Trophoblast cell (in vitro differentiated cells and primary cell): ENCODE results near the gene CHRD.
"Not testable (repeated sequence)": the region's sequence is repeated elsewhere in the genome, so short reads cannot be mapped to it uniquely, and the experiment has no call there.

Experiments used
- DNase-seq, 2 donors: peaks; one replicate each; pipeline ENCODE4 v3.0.0-alpha.2; 2016
- H2AFZ ChIP-seq: 2 replicates; pipeline ENCODE4 v1.6.1; 2013; ENCODE audit warnings: low read length, moderate library complexity, mild to moderate bottlenecking; ENCODE audit not compliant: insufficient read depth, poor library complexity
- H2AK5ac ChIP-seq: 2 replicates; pipeline ENCODE4 v1.6.1; 2013; ENCODE audit warnings: mild to moderate bottlenecking, low read length
- H2BK120ac ChIP-seq: 2 replicates; pipeline ENCODE4 v1.6.1; 2013; ENCODE audit warnings: low read length, mild to moderate bottlenecking, moderate library complexity; ENCODE audit not compliant: insufficient read depth, poor library complexity
- H2BK12ac ChIP-seq: 2 replicates; pipeline ENCODE4 v1.6.1; 2013; ENCODE audit warnings: mild to moderate bottlenecking, low read length, moderate library complexity
- H2BK5ac ChIP-seq: 2 replicates; pipeline ENCODE4 v1.6.1; 2013; ENCODE audit warnings: low read length, low read depth, moderate library complexity, mild to moderate bottlenecking; ENCODE audit not compliant: poor library complexity
- H3K14ac ChIP-seq: 2 replicates; pipeline ENCODE4 v1.6.1; 2013; ENCODE audit warnings: mild to moderate bottlenecking, low read length
- H3K18ac ChIP-seq: 2 replicates; pipeline ENCODE4 v1.6.1; 2013; ENCODE audit warnings: mild to moderate bottlenecking, low read length
- H3K23ac ChIP-seq: 2 replicates; pipeline ENCODE4 v1.6.1; 2013; ENCODE audit warnings: low read length
- H3K27ac ChIP-seq: 2 replicates; pipeline ENCODE4 v1.5.1; 2013; ENCODE audit warnings: low read depth, mild to moderate bottlenecking, inconsistent platforms, low read length, moderate library complexity
- H3K27me3 ChIP-seq: 2 replicates; pipeline ENCODE4 v1.6.1; 2013; ENCODE audit warnings: inconsistent platforms, mild to moderate bottlenecking, low read length, moderate library complexity; ENCODE audit not compliant: insufficient read depth
- H3K36me3 ChIP-seq, 2 experiments: 1 replicate in 1 of 2; 2 replicates in 1 of 2; pipeline ENCODE4 v1.6.1; 2013; ENCODE audit warnings: low read length in 2 of 2, mild to moderate bottlenecking in 2 of 2, moderate library complexity in 1 of 2; ENCODE audit not compliant: insufficient read depth in 2 of 2, control insufficient read depth in 1 of 2
- H3K4ac ChIP-seq: 2 replicates; pipeline ENCODE4 v1.6.1; 2013; ENCODE audit warnings: low read depth, mild to moderate bottlenecking, low read length, moderate library complexity
- H3K4me1 ChIP-seq, 2 experiments: 1 replicate in 1 of 2; 2 replicates in 1 of 2; pipeline ENCODE4 v1.6.1; 2013; ENCODE audit warnings: low read length in 2 of 2, mild to moderate bottlenecking in 2 of 2, moderate library complexity in 1 of 2; ENCODE audit not compliant: insufficient read depth in 2 of 2, control insufficient read depth in 1 of 2
- H3K4me2 ChIP-seq: 2 replicates; pipeline ENCODE4 v1.6.1; 2013; ENCODE audit warnings: inconsistent platforms, mild to moderate bottlenecking, low read length, moderate library complexity
- H3K4me3 ChIP-seq: 2 replicates; pipeline ENCODE4 v1.5.1; 2013; ENCODE audit warnings: mild to moderate bottlenecking, low read depth, low read length, inconsistent platforms
- H3K79me1 ChIP-seq: one replicate; pipeline ENCODE4 v1.6.1; 2013; ENCODE audit warnings: low read length
- H3K79me2 ChIP-seq: 2 replicates; pipeline ENCODE4 v1.6.1; 2013; ENCODE audit warnings: low read length, mild to moderate bottlenecking; ENCODE audit not compliant: control insufficient read depth, insufficient read depth, poor library complexity
- H3K9ac ChIP-seq: 2 replicates; pipeline ENCODE4 v1.6.1; 2013; ENCODE audit warnings: mild to moderate bottlenecking, low read length
- H3K9me3 ChIP-seq: 2 replicates; pipeline ENCODE4 v1.6.1; 2013; ENCODE audit warnings: low read depth, mild to moderate bottlenecking, control low read depth, inconsistent platforms, low read length; ENCODE audit not compliant: insufficient read depth
- H4K12ac ChIP-seq: 2 replicates; pipeline ENCODE4 v1.6.1; 2013; ENCODE audit warnings: low read depth, mild to moderate bottlenecking, low read length, moderate library complexity
- H4K8ac ChIP-seq: 2 replicates; pipeline ENCODE4 v1.6.1; 2013; ENCODE audit warnings: low read depth, mild to moderate bottlenecking, low read length, moderate library complexity
- H4K91ac ChIP-seq: one replicate; pipeline ENCODE4 v1.6.1; 2013; ENCODE audit warnings: low read depth, mild to moderate bottlenecking, low read length, moderate library complexity
- WGBS: extraction: QIAGEN DNeasy Blood & Tissue Kit; methylation state at CpG from one replicate; pipeline ENCODE4 v1.1.7; 2013; ENCODE audit warnings: missing lambda C conversion rate; ENCODE audit not compliant: insufficient read length, insufficient coverage; ENCODE audit errors: extremely low coverage; 5-methylcytosine and 5-hydroxymethylcytosine counted together

CHRD gene

GRCh38 chr3:184430940-184431339, 51.1 kb downstream of the CHRD start:
- Histone ChIP-seq H3K27ac (no peak overlapping the region), H2AFZ (no peak overlapping the region), H4K8ac (no peak overlapping the region), H2BK12ac (no peak overlapping the region), H3K36me3 (no peaks in the 10 kb centered on the region), H4K91ac (no peak overlapping the region), H3K27me3 (no peaks in the 10 kb centered on the region), H3K79me1 (no peaks in the 10 kb centered on the region), H3K14ac (no peak overlapping the region), H3K79me2 (no peaks in the 10 kb centered on the region), H2BK5ac (no peak overlapping the region), H2AK5ac (no peak overlapping the region), H3K9me3 (no peaks in the 10 kb centered on the region), H3K4me2 (no peak overlapping the region), H3K4me3 (no peak overlapping the region), H4K12ac (no peak overlapping the region), H3K4me1 (no peaks in the 10 kb centered on the region), H3K9ac (no peak overlapping the region), H3K23ac (no peak overlapping the region), H2BK120ac (no peak overlapping the region), H3K18ac (no peak overlapping the region), H3K4ac (no peak overlapping the region)
- no CpG with 5 or more reads among the region's 2 CpGs for WGBS
- DNase-seq: no peak

GRCh38 chr3:184433178-184433577, 53.3 kb downstream of the CHRD start:
- H4K91ac ChIP-seq, H2BK12ac ChIP-seq, H3K9ac ChIP-seq, H3K79me1 ChIP-seq, H3K4ac ChIP-seq, H2AFZ ChIP-seq, H2AK5ac ChIP-seq, H2BK120ac ChIP-seq, DNase-seq, H4K12ac ChIP-seq, H3K27me3 ChIP-seq, H4K8ac ChIP-seq, H2BK5ac ChIP-seq, H3K9me3 ChIP-seq, H3K79me2 ChIP-seq, H3K23ac ChIP-seq, H3K36me3 ChIP-seq, H3K4me1 ChIP-seq, H3K18ac ChIP-seq, H3K4me3 ChIP-seq, H3K27ac ChIP-seq, H3K4me2 ChIP-seq, H3K14ac ChIP-seq: not testable (repeated sequence)
- WGBS: no CpG with 5 or more reads among the region's 2 CpGs

- Histone ChIP-seq H4K91ac (peak overlapping the region; percentile 84), H3K27me3 (no peaks in the 10 kb centered on the region), H3K9ac (no peak overlapping the region), H3K79me2 (peaks cover 4% of the 10 kb centered on the region), H3K36me3 (no peaks in the 10 kb centered on the region), H3K4ac (peak overlapping the region; percentile 47), H3K4me3 (no peak overlapping the region), H3K27ac (no peak overlapping the region), H3K23ac (no peak overlapping the region), H4K12ac (no peak overlapping the region), H3K4me2 (no peak overlapping the region), H3K9me3 (peaks cover 1% of the 10 kb centered on the region), H2BK12ac (peak overlapping the region; percentile 86), H4K8ac (peak overlapping the region; percentile 6), H2BK5ac (no peak overlapping the region), H2AFZ (no peak overlapping the region), H2AK5ac (peak overlapping the region; percentile 21), H3K79me1 (peaks cover 23% of the 10 kb centered on the region), H3K4me1 (peaks cover 16 to 32% of the 10 kb centered on the region in 2 experiments), H3K14ac (peak overlapping the region; percentile 65), H2BK120ac (peak overlapping the region; percentile 48), H3K18ac (peak overlapping the region; percentile 6)
- peak; percentile 31 to 60 for DNase-seq
- WGBS: no CpG with 5 or more reads among the region's 7 CpGs
Observed at GRCh38 chr3:184439096-184439495, 59.2 kb downstream of the CHRD start.
